Upper lobe of left lung (tissue), 4 donors: ENCODE data around the gene KDM5A.

Experiments used
- CTCF ChIP-seq, 6 experiments: fragments of 450-650 bp in 4 of 6; fragments of 200-600 bp in 2 of 6; sonication (generic) in 2 of 6; IDR thresholded peaks; one replicate each; pipeline ENCODE4 v1.5.1; 2016 to 2019; ENCODE audit warnings: antibody characterized with exemption in 6 of 6
- POLR2A ChIP-seq, 4 donors: fragments of 450-650 bp; IDR thresholded peaks; one replicate each; pipeline ENCODE4 v1.5.1; 2016 to 2017; ENCODE audit warnings: antibody characterized with exemption in 4 of 4, mild to moderate bottlenecking in 2 of 4

DNA sequence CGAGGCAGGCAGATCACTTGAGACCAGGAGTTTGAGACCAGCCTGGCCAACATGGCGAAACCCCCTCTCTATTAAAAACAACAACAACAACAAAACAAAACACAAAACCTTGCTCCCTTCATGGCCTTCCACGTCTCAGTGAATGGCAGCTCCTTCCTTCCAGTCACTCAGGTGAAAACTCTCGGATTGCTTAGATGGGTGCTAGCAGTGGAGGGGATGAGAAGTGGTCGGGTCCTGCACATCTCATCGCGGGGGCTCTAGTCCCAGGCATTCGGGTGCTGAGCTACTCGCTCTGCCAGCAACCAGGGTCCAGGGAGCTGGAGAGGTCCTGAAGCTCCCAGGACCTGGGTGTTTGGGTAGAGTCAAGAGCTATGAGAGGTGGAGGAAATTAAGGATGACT, 134.2 kb downstream of the KDM5A start:
- no peak for TF ChIP-seq CTCF (IDR thresholded peaks at IDR 0.05)
- TF ChIP-seq POLR2A (IDR thresholded peaks at IDR 0.05), result no peak
